Mesenchymal stem cell (in vitro differentiated cells and primary cell): Measurements from ENCODE around the gene MCEE.

Source experiments
- DNase-seq: peaks from one replicate; pipeline ENCODE4 v3.0.0-alpha.2; 2013
- H2AFZ ChIP-seq: one replicate; pipeline ENCODE4 v1.6.1; 2013; ENCODE audit warnings: low read depth, mild to moderate bottlenecking, control low read depth, inconsistent platforms, low read length, moderate library complexity
- H2AK5ac ChIP-seq: 2 replicates; pipeline ENCODE4 v1.6.1; 2013; ENCODE audit warnings: low read length, moderate library complexity, mild to moderate bottlenecking, inconsistent platforms; ENCODE audit not compliant: severe bottlenecking
- H2BK120ac ChIP-seq: one replicate; pipeline ENCODE4 v1.6.1; 2013; ENCODE audit warnings: low read depth, mild to moderate bottlenecking, inconsistent platforms, low read length, moderate library complexity
- H2BK12ac ChIP-seq, 2 experiments: one replicate each; pipeline ENCODE4 v1.6.1; 2013; ENCODE audit warnings: inconsistent platforms in 2 of 2, low read length in 2 of 2, mild to moderate bottlenecking in 2 of 2, moderate library complexity in 2 of 2, control low read depth in 1 of 2
- H2BK15ac ChIP-seq: one replicate; pipeline ENCODE4 v1.6.1; 2013; ENCODE audit warnings: mild to moderate bottlenecking, low read depth, inconsistent platforms; ENCODE audit not compliant: poor library complexity, severe bottlenecking
- H2BK5ac ChIP-seq: 2 replicates; pipeline ENCODE4 v1.6.1; 2013; ENCODE audit warnings: low read depth, mild to moderate bottlenecking, low read length, control low read depth, inconsistent platforms; ENCODE audit not compliant: poor library complexity, severe bottlenecking
- H3K14ac ChIP-seq, 2 experiments: one replicate each; pipeline ENCODE4 v1.6.1; 2013; ENCODE audit warnings: inconsistent platforms in 2 of 2, low read length in 2 of 2, control low read depth in 1 of 2, mild to moderate bottlenecking in 1 of 2, moderate library complexity in 1 of 2
- H3K18ac ChIP-seq, 2 experiments: one replicate each; pipeline ENCODE4 v1.6.1; 2013; ENCODE audit warnings: inconsistent platforms in 2 of 2, low read length in 2 of 2, control low read depth in 1 of 2, low read depth in 1 of 2, mild to moderate bottlenecking in 1 of 2
- H3K23ac ChIP-seq, 2 experiments: one replicate each; pipeline ENCODE4 v1.6.1; 2013; ENCODE audit warnings: inconsistent platforms in 2 of 2, low read length in 2 of 2, mild to moderate bottlenecking in 2 of 2, moderate library complexity in 2 of 2, control low read depth in 1 of 2
- H3K27ac ChIP-seq: 2 replicates; pipeline ENCODE4 v1.5.1; 2013; ENCODE audit warnings: mild to moderate bottlenecking, moderate library complexity, low read length, control low read depth, inconsistent platforms; ENCODE audit not compliant: poor library complexity, severe bottlenecking
- H3K27me3 ChIP-seq, 2 experiments: 2 replicates each; pipeline versions ENCODE4 v1.6.1 to v1.7.0; 2013; ENCODE audit warnings: low read length in 2 of 2, mild to moderate bottlenecking in 2 of 2, moderate library complexity in 2 of 2, control low read depth in 1 of 2, inconsistent platforms in 1 of 2; ENCODE audit not compliant: control insufficient read depth in 1 of 2, insufficient read depth in 1 of 2
- H3K36me3 ChIP-seq, 2 experiments: 2 replicates each; pipeline versions ENCODE4 v1.6.1 to v1.7.0; 2013; ENCODE audit warnings: low read length in 2 of 2, control low read depth in 1 of 2, inconsistent platforms in 1 of 2, low read depth in 1 of 2, mild to moderate bottlenecking in 1 of 2; ENCODE audit not compliant: insufficient read depth in 2 of 2, control insufficient read depth in 1 of 2
- H3K4ac ChIP-seq, 2 experiments: one replicate each; pipeline ENCODE4 v1.6.1; 2013; ENCODE audit warnings: inconsistent platforms in 2 of 2, low read length in 2 of 2, mild to moderate bottlenecking in 2 of 2, moderate library complexity in 2 of 2, control low read depth in 1 of 2, low read depth in 1 of 2
- H3K4me1 ChIP-seq: 2 replicates; pipeline ENCODE4 v1.6.1; 2013; ENCODE audit warnings: low read depth, low read length, control low read depth; ENCODE audit not compliant: control insufficient read depth, insufficient read depth
- H3K4me2 ChIP-seq: 2 replicates; pipeline ENCODE4 v1.6.1; 2013; ENCODE audit warnings: low read length, mild to moderate bottlenecking, inconsistent platforms; ENCODE audit not compliant: poor library complexity, severe bottlenecking
- H3K4me3 ChIP-seq, 2 experiments: 2 replicates each; pipeline versions ENCODE4 v1.5.1 to v1.7.0; 2013; ENCODE audit warnings: low read length in 2 of 2, mild to moderate bottlenecking in 2 of 2, control low read depth in 1 of 2, low read depth in 1 of 2; ENCODE audit not compliant: insufficient read depth in 1 of 2
- H3K79me1 ChIP-seq: replicated peaks from 2 replicates; pipeline ENCODE4 v1.6.1; 2013; ENCODE audit warnings: mild to moderate bottlenecking, control low read depth, low read length, inconsistent platforms; ENCODE audit not compliant: poor library complexity, severe bottlenecking
- H3K9ac ChIP-seq: 2 replicates; pipeline ENCODE4 v1.7.0; 2013; ENCODE audit warnings: mild to moderate bottlenecking, low read length, moderate library complexity
- H3K9me3 ChIP-seq: 2 replicates; pipeline ENCODE4 v1.7.0; 2013; ENCODE audit warnings: mild to moderate bottlenecking, low read length; ENCODE audit not compliant: control insufficient read depth
- H4K8ac ChIP-seq: one replicate; pipeline ENCODE4 v1.6.1; 2013; ENCODE audit warnings: inconsistent platforms, mild to moderate bottlenecking, low read length, moderate library complexity
- H4K91ac ChIP-seq: one replicate; pipeline ENCODE4 v1.6.1; 2013; ENCODE audit warnings: mild to moderate bottlenecking, low read length, inconsistent platforms
- WGBS: methylation state at CpG from one replicate; pipeline ENCODE4 v1.1.7; 2013; ENCODE audit warnings: mixed read lengths; 5-methylcytosine and 5-hydroxymethylcytosine counted together

The MCEE gene

DNA sequence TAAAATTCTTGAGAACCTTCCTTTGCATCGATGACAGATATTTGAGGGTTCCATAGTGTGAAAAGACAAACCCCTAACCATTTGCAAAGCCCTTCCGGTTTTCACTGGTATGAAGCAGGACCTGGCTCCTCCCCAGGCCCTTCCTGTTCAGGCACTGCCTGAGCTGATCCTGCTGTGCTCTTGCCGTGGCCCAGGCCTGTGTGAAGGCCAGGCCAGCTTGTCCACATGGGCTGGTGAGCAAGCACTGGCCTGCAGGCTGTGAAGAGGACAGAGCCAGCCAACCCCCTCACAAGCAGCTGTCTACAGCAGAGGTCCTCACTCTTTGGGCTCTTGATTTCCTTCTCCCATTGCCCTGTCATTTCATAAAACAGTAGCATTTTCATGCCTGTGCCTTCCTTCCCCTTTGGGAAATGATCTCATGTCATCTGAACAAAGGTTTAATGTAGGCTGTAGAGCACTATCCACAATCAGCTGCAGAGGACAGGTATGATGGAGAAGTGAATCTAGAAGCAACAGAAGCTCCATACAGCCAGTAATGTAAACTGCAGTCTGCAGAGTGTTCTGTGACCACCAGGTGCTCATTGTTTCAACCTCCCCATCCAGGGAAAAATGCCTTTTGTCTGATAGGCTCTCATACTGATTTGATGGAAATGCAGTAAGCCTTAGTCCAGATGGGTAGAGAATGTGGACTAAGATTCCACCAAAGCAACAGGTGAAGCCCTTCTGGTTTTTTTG, 20.2 kb upstream of the MCEE start:
- H2AK5ac ChIP-seq: no peak overlapping the region

DNA sequence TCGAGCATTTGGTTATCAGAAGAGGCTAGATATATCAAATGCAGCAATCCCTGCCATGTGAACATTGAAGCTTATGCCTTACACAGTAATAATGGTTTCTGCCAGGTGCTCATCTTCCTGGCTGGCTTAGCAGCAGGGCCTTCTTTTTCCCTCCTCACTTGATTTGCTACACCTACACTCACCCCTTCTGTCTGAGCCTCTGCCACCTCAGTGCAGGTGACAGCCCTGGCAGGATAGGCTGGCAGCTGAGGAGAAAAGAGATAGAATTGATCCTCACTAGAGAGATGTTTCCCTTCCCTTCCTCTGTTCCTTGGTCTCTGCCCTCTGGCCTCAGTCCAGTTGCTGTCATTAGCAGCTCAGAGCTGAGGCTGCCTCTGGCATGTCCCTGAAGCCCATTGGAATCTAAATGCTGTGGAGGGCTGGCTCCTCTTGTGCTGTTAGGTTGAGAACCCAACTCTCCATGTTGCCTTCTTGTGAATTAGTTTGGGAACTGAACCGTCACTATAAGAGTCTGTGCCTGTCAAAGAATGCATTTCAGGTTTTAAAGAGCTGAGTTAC, 18.6 kb upstream of the MCEE start:
- Histone ChIP-seq H3K4me1 (peaks cover 1% of the 10 kb centered on the region), H4K8ac (no peak overlapping the region), H2BK15ac (no peak overlapping the region), H2BK5ac (no peak overlapping the region), H2AK5ac (no peak overlapping the region), H2BK120ac (no peak overlapping the region), H3K36me3 (peaks cover 34 to 69% of the 10 kb centered on the region in 2 experiments), H3K27me3 (peaks cover 0 to 4% of the 10 kb centered on the region in 2 experiments), H3K4me2 (no peak overlapping the region), H3K4me3 (no peak overlapping the region), H3K79me1 (peaks cover 11% of the 10 kb centered on the region), H3K9me3 (no peaks in the 10 kb centered on the region), H2BK12ac (no peak overlapping the region), H3K9ac (no peak overlapping the region), H3K18ac (no peak overlapping the region), H3K27ac (no peak overlapping the region), H2AFZ (no peak overlapping the region), H4K91ac (no peak overlapping the region), H3K23ac (no peak overlapping the region), H3K4ac (no peak overlapping the region), H3K14ac (no peak overlapping the region)
- WGBS: 100% methylated on average over 2 of the region's 2 CpGs
- DNase-seq: no peak

More for the DNA sequence above, 20.2 kb upstream of the MCEE start:
- H4K8ac ChIP-seq: no peak overlapping the region
- H3K4me3 ChIP-seq: no peak overlapping the region
- WGBS: 93% methylated on average over 3 of the region's 3 CpGs
- H3K18ac ChIP-seq: no peak overlapping the region
- H4K91ac ChIP-seq: no peak overlapping the region
- H2AFZ ChIP-seq: no peak overlapping the region
- H2BK120ac ChIP-seq: no peak overlapping the region
- peaks cover 3% of the 10 kb centered on the region for H3K79me1 ChIP-seq
- no peak overlapping the region for H3K23ac ChIP-seq
- no peak overlapping the region for H3K27ac ChIP-seq
- no peak overlapping the region for H2BK12ac ChIP-seq
- H3K9me3 ChIP-seq: no peaks in the 10 kb centered on the region
- H3K9ac ChIP-seq: no peak overlapping the region
- no peak overlapping the region for H3K14ac ChIP-seq
- H3K4ac ChIP-seq: no peak overlapping the region
- DNase-seq: no peak
- no peak overlapping the region for H3K4me2 ChIP-seq
- H3K27me3 ChIP-seq: peaks cover 13 to 17% of the 10 kb centered on the region in 2 experiments
- H2BK5ac ChIP-seq: no peak overlapping the region
- peaks cover 28 to 52% of the 10 kb centered on the region in 2 experiments for H3K36me3 ChIP-seq
- no peak overlapping the region for H2BK15ac ChIP-seq
- peaks cover 1% of the 10 kb centered on the region for H3K4me1 ChIP-seq

DNA sequence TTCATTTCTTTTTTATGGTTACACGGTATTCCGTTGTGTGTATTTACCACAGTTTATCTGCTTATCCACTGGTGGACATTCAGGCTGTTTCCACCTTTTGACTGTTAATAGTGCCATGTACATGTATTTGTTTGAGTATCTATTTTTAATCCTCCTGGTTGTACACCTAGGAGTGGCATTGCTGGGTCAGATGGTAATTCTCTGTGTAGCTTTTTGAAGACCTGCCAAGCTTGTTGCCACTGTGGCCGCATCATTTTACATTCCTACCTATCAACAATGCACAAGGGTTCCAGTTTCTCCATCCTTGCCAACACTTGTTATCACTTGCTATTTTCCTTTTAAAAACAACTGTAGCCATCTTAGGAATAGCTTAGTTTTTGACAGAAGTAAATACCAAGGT, 13.8 kb upstream of the MCEE start:
- no peak overlapping the region for H4K8ac ChIP-seq
- no peaks in the 10 kb centered on the region for H3K9me3 ChIP-seq
- no peak overlapping the region for H3K27ac ChIP-seq
- H3K27me3 ChIP-seq: no peaks in the 10 kb centered on the region
- WGBS: 97% methylated on average over 3 of the region's 3 CpGs
- H4K91ac ChIP-seq: no peak overlapping the region
- no peak overlapping the region for H3K4me3 ChIP-seq
- no peak overlapping the region for H2BK120ac ChIP-seq
- H3K9ac ChIP-seq: no peak overlapping the region
- no peak overlapping the region for H3K4ac ChIP-seq
- no peak overlapping the region for H3K23ac ChIP-seq
- no peak overlapping the region for H2BK12ac ChIP-seq
- H2BK15ac ChIP-seq: no peak overlapping the region
- no peak overlapping the region for H2BK5ac ChIP-seq
- no peak overlapping the region for H3K14ac ChIP-seq
- no peak overlapping the region for H3K4me2 ChIP-seq
- no peak for DNase-seq
- H2AFZ ChIP-seq: no peak overlapping the region
- H2AK5ac ChIP-seq: no peak overlapping the region
- peaks cover 19% of the 10 kb centered on the region for H3K79me1 ChIP-seq
- no peak overlapping the region for H3K18ac ChIP-seq
- H3K4me1 ChIP-seq: no peaks in the 10 kb centered on the region
- peaks cover 36 to 93% of the 10 kb centered on the region in 2 experiments for H3K36me3 ChIP-seq

DNA sequence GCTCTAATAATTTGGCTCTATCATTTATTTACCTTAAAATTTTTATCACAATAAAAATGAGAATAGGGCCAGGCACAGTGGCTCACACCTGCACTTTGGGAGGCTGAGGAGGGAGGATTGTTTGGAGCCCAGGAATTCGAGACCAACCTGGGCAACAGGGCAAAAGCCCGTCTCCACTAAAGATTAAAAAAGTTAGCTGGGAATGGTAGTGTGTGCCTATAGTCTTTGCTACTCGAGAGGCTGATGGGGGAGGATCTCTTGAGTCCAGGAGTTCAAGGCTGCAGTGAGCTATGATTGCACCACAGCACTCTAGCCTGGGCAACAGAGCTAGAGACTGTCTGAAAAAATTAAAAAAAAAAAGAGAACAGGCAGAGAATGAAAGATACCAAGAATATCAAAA, 6.1 kb upstream of the MCEE start:
- Histone ChIP-seq H2BK120ac (no peak overlapping the region), H4K91ac (no peak overlapping the region), H2BK15ac (no peak overlapping the region), H2BK12ac (no peak overlapping the region), H2AK5ac (no peak overlapping the region), H2AFZ (no peak overlapping the region), H3K4me2 (no peak overlapping the region), H3K9me3 (no peaks in the 10 kb centered on the region), H2BK5ac (no peak overlapping the region), H3K9ac (no peak overlapping the region), H3K23ac (no peak overlapping the region), H3K79me1 (peaks cover 12% of the 10 kb centered on the region), H3K14ac (no peak overlapping the region), H3K18ac (no peak overlapping the region), H3K36me3 (peaks cover 29 to 79% of the 10 kb centered on the region in 2 experiments), H3K27me3 (no peaks in the 10 kb centered on the region), H3K27ac (no peak overlapping the region), H3K4ac (no peak overlapping the region), H3K4me3 (no peak overlapping the region), H3K4me1 (peaks cover 2% of the 10 kb centered on the region), H4K8ac (no peak overlapping the region)
- 97% methylated on average over 3 of the region's 3 CpGs for WGBS
- DNase-seq: no peak
